A549 (cell line): ENCODE data around the gene LLGL2. TPM values are rescaled to one million over a fixed set of nuclear protein-coding genes. Genes with fewer than 3 reads are reported as not detected.

Source experiments
- ATAC-seq, 2 experiments: fragments of 200-7000 bp in 1 of 2; fragments of >200 bp in 1 of 2; cut with Nextera tagmentation in 1 of 2; cut with Tn5 transposase in 1 of 2; 3 replicates each; pipeline versions ENCODE4 v1.8.0 to v1.9.1; 2018 to 2020; ENCODE audit warnings: mild to moderate bottlenecking in 1 of 2, moderate library complexity in 1 of 2
- CTCF ChIA-PET: fragments of 300-600 bp; sonication (Branson Sonifier 250); formaldehyde crosslinking; extraction: SDS; loops from one replicate; lab custom pipeline; 2021; ENCODE audit warnings: antibody characterized with exemption, inconsistent platforms; lab: Yijun Ruan, JAX
- POLR2A ChIA-PET: fragments of 350-600 bp; formaldehyde crosslinking; extraction: SDS; loops from one replicate; lab custom pipeline; 2021; ENCODE audit warnings: antibody characterized with exemption, inconsistent platforms; lab: Yijun Ruan, JAX
- DNase-seq, 2 experiments: peaks; one replicate each; pipeline versions ENCODE4 v3.0.0 to v3.0.0-alpha.2; 2011 to 2016; ENCODE audit warnings: low read depth in 1 of 2, low spot score in 1 of 2
- FAIRE-seq: peaks from 2 replicates; lab custom pipeline; 2011; peaks lifted over from hg19 to GRCh38; lab: Jason Lieb, UNC
- H3K27ac ChIP-seq, 2 experiments: fragments of >200 bp; sonication (Bioruptor Twin); formaldehyde crosslinking; 3 replicates each; pipeline ENCODE4 v1.5.1; 2016 to 2017
- H3K4me1 ChIP-seq: fragments of >200 bp; sonication (Bioruptor Twin); formaldehyde crosslinking; 3 replicates; pipeline ENCODE4 v1.6.1; 2016
- H3K4me2 ChIP-seq: fragments of >200 bp; sonication (Bioruptor Twin); formaldehyde crosslinking; 3 replicates; pipeline ENCODE4 v1.6.1; 2016
- H3K4me3 ChIP-seq: fragments of >200 bp; sonication (Bioruptor Twin); formaldehyde crosslinking; 3 replicates; pipeline ENCODE4 v1.5.1; 2016
- H3K9me3 ChIP-seq: fragments of >200 bp; sonication (Bioruptor Twin); formaldehyde crosslinking; 3 replicates; pipeline ENCODE4 v1.6.1; 2016
- BHLHE40 ChIP-seq: IDR thresholded peaks from 2 replicates; pipeline ENCODE4 v1.6.1; 2012; ENCODE audit warnings: low read depth, low read length, inconsistent platforms
- CEBPB ChIP-seq, 2 experiments: fragments of >200 bp in 1 of 2; sonication (Bioruptor Twin) in 1 of 2; formaldehyde crosslinking in 1 of 2; IDR thresholded peaks; 2 replicates each; pipeline ENCODE4 v1.6.1; 2012 to 2016
- CHD2 ChIP-seq: fragments of 150-350 bp; IDR thresholded peaks from 2 replicates; pipeline ENCODE4 v1.6.1; 2014; ENCODE audit warnings: low read length; ENCODE audit not compliant: partially characterized antibody
- EHF ChIP-seq: fragments of 250-450 bp; sonication (Bioruptor Pico); IDR thresholded peaks from 2 replicates; pipeline ENCODE4 v1.5.0; 2020; ENCODE audit warnings: mild to moderate bottlenecking
- EHMT2 ChIP-seq: fragments of 200-600 bp; sonication (generic); IDR thresholded peaks from 2 replicates; pipeline ENCODE4 v1.6.1; 2016; ENCODE audit warnings: antibody characterized with exemption, low read depth, mild to moderate bottlenecking, moderate library complexity
- EP300 ChIP-seq, 2 experiments: fragments of >200 bp; sonication (Bioruptor Twin); formaldehyde crosslinking; IDR thresholded peaks; 2 replicates in 1 of 2; 3 replicates in 1 of 2; pipeline ENCODE4 v1.6.1; 2016 to 2017
- FOSB ChIP-seq: fragments of 250-450 bp; sonication (Bioruptor Pico); IDR thresholded peaks from 2 replicates; pipeline ENCODE4 v1.5.0; 2020; ENCODE audit warnings: mild to moderate bottlenecking, moderate library complexity
- FOXS1 ChIP-seq: fragments of 250-450 bp; sonication (Bioruptor Pico); IDR thresholded peaks from 2 replicates; pipeline ENCODE4 v1.5.0; 2020; ENCODE audit warnings: mild to moderate bottlenecking, moderate library complexity
- HOXB5 ChIP-seq: fragments of 250-450 bp; sonication (Bioruptor Pico); IDR thresholded peaks from 2 replicates; pipeline ENCODE4 v1.5.0; 2020; ENCODE audit warnings: mild to moderate bottlenecking, moderate library complexity
- JUNB ChIP-seq: fragments of >200 bp; sonication (Bioruptor Twin); formaldehyde crosslinking; IDR thresholded peaks from 2 replicates; pipeline ENCODE4 v1.6.1; 2016
- MAX ChIP-seq: IDR thresholded peaks from 2 replicates; pipeline ENCODE4 v1.6.1; 2012
- MYC ChIP-seq: IDR thresholded peaks from 2 replicates; pipeline ENCODE4 v1.6.1; 2012; ENCODE audit warnings: mild to moderate bottlenecking, inconsistent platforms, low read length, improper control_type of control experiment, borderline replicate concordance
- PHF8 ChIP-seq: fragments of 200-600 bp; sonication (generic); IDR thresholded peaks from 2 replicates; pipeline ENCODE4 v1.6.1; 2016; ENCODE audit warnings: low read depth, mild to moderate bottlenecking, antibody characterized with exemption, moderate library complexity, borderline replicate concordance
- RARB ChIP-seq: fragments of 250-450 bp; sonication (Bioruptor Pico); IDR thresholded peaks from 2 replicates; pipeline ENCODE4 v1.8.0; 2021; ENCODE audit warnings: mild to moderate bottlenecking, moderate library complexity
- REST ChIP-seq: fragments of 200-600 bp; sonication (generic); IDR thresholded peaks from 2 replicates; pipeline ENCODE4 v1.6.1; 2016; ENCODE audit warnings: antibody characterized with exemption, mild to moderate bottlenecking, moderate library complexity
- RNF2 ChIP-seq: fragments of 200-600 bp; sonication (generic); IDR thresholded peaks from 2 replicates; pipeline ENCODE4 v1.6.1; 2016; ENCODE audit warnings: low read depth, mild to moderate bottlenecking, antibody characterized with exemption, moderate library complexity, borderline replicate concordance
- SMC3 ChIP-seq: fragments of >200 bp; sonication (Bioruptor Twin); formaldehyde crosslinking; IDR thresholded peaks from 3 replicates; pipeline ENCODE4 v1.6.1; 2018; ENCODE audit warnings: inconsistent platforms
- TFCP2L1 ChIP-seq: fragments of 250-450 bp; sonication (Bioruptor Pico); IDR thresholded peaks from 2 replicates; pipeline ENCODE4 v1.5.0; 2021; ENCODE audit warnings: mild to moderate bottlenecking
- USF2 ChIP-seq: fragments of 450-650 bp; IDR thresholded peaks from 2 replicates; pipeline ENCODE4 v1.6.1; 2014; ENCODE audit warnings: antibody characterized with exemption
- ZFP36 ChIP-seq: fragments of 450-650 bp; IDR thresholded peaks from 2 replicates; pipeline ENCODE4 v1.6.1; 2014; ENCODE audit warnings: borderline replicate concordance; ENCODE audit not compliant: partially characterized antibody
- ZNF302 ChIP-seq: fragments of 250-450 bp; sonication (Bioruptor Pico); IDR thresholded peaks from 2 replicates; pipeline ENCODE4 v1.9.0; 2021; ENCODE audit warnings: inconsistent platforms, mild to moderate bottlenecking, moderate library complexity
- WGBS: methylation state at CpG from one replicate; pipeline ENCODE4 v1.1.6; 2017; ENCODE audit errors: missing lambda C conversion rate; 5-methylcytosine and 5-hydroxymethylcytosine counted together
- polyA plus RNA-seq, 4 experiments: library from polyadenylated mRNA; depleted of rRNA in 3 of 4; stranded (reverse); fragments of >200 nt; fragmentation: RNase III in 1 of 4; extraction: RNeasy Plus Mini Kit Qiagen cat#74134 plus additional on column Dnase treatment in 1 of 4; gene quantifications; 2 replicates in 3 of 4; 3 replicates in 1 of 4; pipeline ENCODE4 v1.2.3, GENCODE V29; 2011 to 2017
- TF ChIP-seq, protein P1 (sequence below): fragments of >200 bp; sonication (Bioruptor Twin); formaldehyde crosslinking; IDR thresholded peaks from 3 replicates; pipeline ENCODE4 v1.5.1; 2016

Gene LLGL2
- polyA plus RNA-seq, 2 of the 4 experiments (the other 2 are of a cell fraction) = 18.9 to 35.0 TPM

DNA sequence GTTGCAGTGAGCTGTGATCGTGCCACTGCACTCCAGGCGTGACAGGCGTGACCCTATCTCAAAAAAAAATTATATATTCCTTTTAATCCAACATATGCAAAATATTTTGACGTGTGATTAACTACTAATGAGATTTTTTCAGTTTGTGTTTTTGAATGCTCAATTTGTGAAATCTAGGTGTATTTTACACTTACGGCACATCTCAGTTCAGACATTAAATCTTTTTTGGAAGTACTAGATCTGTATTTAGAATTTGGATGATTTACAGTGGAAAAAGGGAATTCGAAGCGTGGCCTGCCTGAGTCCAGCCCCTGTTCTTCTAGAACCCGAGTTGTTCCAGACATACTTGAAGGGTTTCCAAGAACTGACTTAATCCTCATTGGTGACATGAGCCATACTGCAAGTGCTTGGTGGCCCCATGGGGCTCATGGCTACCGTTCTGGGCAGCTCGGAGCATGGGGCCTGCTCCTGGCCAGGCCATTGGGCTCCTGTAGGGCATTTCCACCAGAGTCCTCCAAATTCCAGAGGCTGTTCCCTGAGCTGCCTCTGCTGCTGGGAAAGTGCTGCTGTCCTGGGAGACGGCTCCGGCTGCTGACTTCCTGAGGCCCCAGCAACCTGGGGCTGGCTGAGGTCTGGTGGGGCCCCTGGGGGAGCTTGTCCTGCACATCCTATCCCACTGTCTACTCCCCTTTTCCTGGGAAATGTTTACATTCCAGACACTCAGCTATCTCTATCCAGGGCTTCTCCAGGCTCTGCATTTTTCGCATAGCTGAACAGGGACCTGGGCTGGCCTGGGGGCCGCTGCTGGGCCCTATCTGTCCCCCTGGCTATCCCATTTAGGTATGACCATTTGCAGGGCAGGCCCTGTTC, 27.2 kb downstream of the LLGL2 start:
- H3K4me1 ChIP-seq = peaks cover 70% of the 10 kb centered on the region
- H3K27ac ChIP-seq = peak overlapping the region; percentile 54 to 83
- FAIRE-seq = no peak
- ChIA-PET CTCF (interaction anchor here (0.6 to 3.2 kb wide), 12 partner anchors 10 to 236 kb away, joined by 3 to 14 read pairs (median 3); partner anchors contain the start of genes LLGL2 and TSEN54), POLR2A (no interaction called here)
- H3K9me3 ChIP-seq = no peaks in the 10 kb centered on the region
- H3K4me3 ChIP-seq = no peak overlapping the region
- 73% methylated on average over 14 of the region's 14 CpGs for WGBS
- peak in 1 of 2 experiments; percentile 12; a peak in 3 of 6 replicates for ATAC-seq
- peak in 1 of 2 experiments; percentile 36 for DNase-seq
- peak overlapping the region; percentile 36 for H3K4me2 ChIP-seq
- no peak for TF ChIP-seq EP300 (IDR thresholded peaks at IDR 0.05)
- no peak for TF ChIP-seq SMC3
- TF ChIP-seq RNF2 = no peak
- TF ChIP-seq TFCP2L1 (CRISPR knock-in tag) = no peak
- no peak for TF ChIP-seq CEBPB (IDR thresholded peaks at IDR 0.05)
- TF ChIP-seq USF2 = no peak
- no peak for TF ChIP-seq FOXS1 (CRISPR knock-in tag)
- TF ChIP-seq MAX = no peak
- no peak for TF ChIP-seq EHF (CRISPR knock-in tag)
- TF ChIP-seq HOXB5 (CRISPR knock-in tag) = no peak

DNA sequence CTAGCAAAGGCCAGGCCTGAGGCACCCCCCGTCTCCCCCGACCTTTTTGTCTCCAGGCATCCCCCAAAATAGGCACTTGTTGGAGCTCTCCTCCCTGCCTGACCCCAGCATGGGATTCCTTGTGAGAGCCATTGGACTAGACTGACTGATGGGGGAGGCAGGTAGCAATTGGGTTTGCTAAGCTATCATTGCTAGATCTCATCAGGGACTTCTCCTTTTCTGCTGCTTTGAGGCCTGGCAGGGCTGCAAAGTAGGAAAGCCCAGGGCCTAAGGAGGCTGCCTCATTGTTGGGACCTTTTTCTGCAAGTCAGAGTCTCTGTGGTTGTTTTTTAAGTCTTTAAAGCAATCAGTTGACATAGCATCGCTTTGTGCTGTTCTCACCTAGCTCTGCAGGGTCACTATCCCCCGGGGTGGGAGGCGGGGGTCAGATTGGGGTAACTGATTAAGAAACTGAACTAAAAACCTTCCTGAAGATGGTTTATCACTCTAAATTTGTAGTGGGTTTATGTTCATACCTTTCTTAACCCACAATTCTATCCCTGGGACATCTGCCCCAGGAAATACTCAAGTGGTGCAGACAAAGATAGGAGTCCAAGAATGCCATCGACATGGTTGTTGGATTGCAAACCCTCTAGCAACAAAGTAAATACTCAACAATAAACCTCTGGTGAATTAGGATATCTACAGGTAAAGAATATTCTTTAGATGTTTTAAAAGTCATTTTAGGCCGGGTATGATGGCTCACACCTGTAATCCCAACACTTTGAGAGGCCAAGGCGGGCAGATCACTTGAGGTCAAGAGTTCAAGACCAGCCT, 28.0 kb downstream of the LLGL2 start:
- H3K4me1 ChIP-seq = peaks cover 79% of the 10 kb centered on the region
- CTCF ChIA-PET = interaction anchor here (0.6 to 3.2 kb wide), 11 partner anchors 10 to 195 kb away, joined by 3 to 14 read pairs (median 3); partner anchors contain the start of genes LLGL2 and TSEN54
- H3K9me3 ChIP-seq = no peaks in the 10 kb centered on the region
- WGBS = 72% methylated on average over 8 of the region's 8 CpGs
- ATAC-seq (no peak), DNase-seq (no peak), FAIRE-seq (no peak)
- peak overlapping the region; percentile 36 for H3K4me2 ChIP-seq
- no peak overlapping the region for H3K4me3 ChIP-seq
- POLR2A ChIA-PET = no interaction called here
- TF ChIP-seq FOSB (CRISPR knock-in tag) (no peak), PHF8 (no peak), BHLHE40 (no peak), HOXB5 (CRISPR knock-in tag) (no peak), JUNB (no peak), ZFP36 (peak; percentile 7), RARB (CRISPR knock-in tag) (no peak)
- H3K27ac ChIP-seq = peak overlapping the region; percentile 54 to 83

DNA sequence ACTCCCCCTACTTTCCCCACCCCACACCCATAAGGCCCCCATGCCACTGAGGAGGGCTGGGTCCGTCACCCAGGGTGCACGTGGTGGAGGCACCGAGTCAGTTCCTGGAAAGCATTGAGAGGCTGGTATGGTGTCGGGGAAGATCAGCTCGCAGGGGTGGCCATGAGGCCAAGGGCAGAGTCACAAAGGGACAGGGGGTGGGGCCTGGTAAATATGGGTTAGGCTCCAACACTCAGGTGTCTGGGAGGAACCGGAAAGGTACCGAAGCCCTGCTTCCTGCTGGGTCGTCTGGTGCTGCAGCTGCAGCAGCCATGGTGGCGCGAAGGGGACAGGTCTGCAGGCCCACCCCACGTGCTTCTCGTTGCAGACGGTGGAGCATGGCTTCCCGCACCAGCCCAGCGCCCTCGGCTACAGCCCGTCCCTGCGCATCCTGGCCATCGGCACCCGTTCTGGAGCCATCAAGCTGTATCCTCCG, 30.2 kb downstream of the LLGL2 start:
- no peak for DNase-seq
- WGBS = 92% methylated on average over 21 of the region's 21 CpGs
- ChIA-PET CTCF (interaction anchor here (1.4 to 2.5 kb wide), 3 partner anchors 10 to 78 kb away, joined by 4 to 7 read pairs (median 5); no protein-coding TSS in a partner anchor), POLR2A (no interaction called here)
- Histone ChIP-seq H3K4me3 (no peak overlapping the region), H3K9me3 (no peaks in the 10 kb centered on the region), H3K4me2 (no peak overlapping the region; the same call in 2 of the 3 replicates), H3K27ac (peak overlapping the region; percentile 93 to 95), H3K4me1 (peaks cover 79% of the 10 kb centered on the region)
- FAIRE-seq = no peak
- no peak for ATAC-seq
- TF ChIP-seq ZFP36 (no peak), EHMT2 (no peak), CHD2 (no peak), MYC (no peak), ZNF302 (CRISPR knock-in tag) (no peak), REST (no peak)
- TF ChIP-seq, protein P1, sequence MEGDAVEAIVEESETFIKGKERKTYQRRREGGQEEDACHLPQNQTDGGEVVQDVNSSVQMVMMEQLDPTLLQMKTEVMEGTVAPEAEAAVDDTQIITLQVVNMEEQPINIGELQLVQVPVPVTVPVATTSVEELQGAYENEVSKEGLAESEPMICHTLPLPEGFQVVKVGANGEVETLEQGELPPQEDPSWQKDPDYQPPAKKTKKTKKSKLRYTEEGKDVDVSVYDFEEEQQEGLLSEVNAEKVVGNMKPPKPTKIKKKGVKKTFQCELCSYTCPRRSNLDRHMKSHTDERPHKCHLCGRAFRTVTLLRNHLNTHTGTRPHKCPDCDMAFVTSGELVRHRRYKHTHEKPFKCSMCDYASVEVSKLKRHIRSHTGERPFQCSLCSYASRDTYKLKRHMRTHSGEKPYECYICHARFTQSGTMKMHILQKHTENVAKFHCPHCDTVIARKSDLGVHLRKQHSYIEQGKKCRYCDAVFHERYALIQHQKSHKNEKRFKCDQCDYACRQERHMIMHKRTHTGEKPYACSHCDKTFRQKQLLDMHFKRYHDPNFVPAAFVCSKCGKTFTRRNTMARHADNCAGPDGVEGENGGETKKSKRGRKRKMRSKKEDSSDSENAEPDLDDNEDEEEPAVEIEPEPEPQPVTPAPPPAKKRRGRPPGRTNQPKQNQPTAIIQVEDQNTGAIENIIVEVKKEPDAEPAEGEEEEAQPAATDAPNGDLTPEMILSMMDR = no peak
